HFFc6 (cell line): ENCODE data around the gene FAM234B. TPM values are rescaled to one million over a fixed set of nuclear protein-coding genes. Genes with fewer than 3 reads are reported as not detected.
A peak's percentile ranks its signal among the peaks of the same experiment; 100 is the strongest.

Source experiments
- DNase-seq: peaks from one replicate; pipeline ENCODE4 v3.0.0-alpha.2; 2018
- H3K27ac Mint-ChIP-seq: 2 replicates; pipeline ENCODE4 v1.8.0; 2020; ENCODE audit warnings: mild to moderate bottlenecking, mixed read lengths
- H3K27me3 Mint-ChIP-seq: 2 replicates; pipeline ENCODE4 v1.8.0; 2021; ENCODE audit warnings: mild to moderate bottlenecking, moderate library complexity, mixed read lengths; ENCODE audit not compliant: insufficient read depth
- H3K36me3 Mint-ChIP-seq: 2 replicates; pipeline ENCODE4 v1.8.0; 2021; ENCODE audit warnings: low read depth, mixed read lengths
- H3K4me1 Mint-ChIP-seq: 2 replicates; pipeline ENCODE4 v1.8.0; 2020; ENCODE audit warnings: low read depth, mixed read lengths
- H3K4me3 Mint-ChIP-seq: 2 replicates; pipeline ENCODE4 v1.8.0; 2020; ENCODE audit warnings: mild to moderate bottlenecking, moderate library complexity, mixed read lengths
- H3K9me3 Mint-ChIP-seq: 2 replicates; pipeline ENCODE4 v1.8.0; 2020; ENCODE audit warnings: mild to moderate bottlenecking, mixed read lengths
- total RNA-seq, 6 experiments: library from RNA; stranded (reverse); fragmentation: NEBNext Ultra II Directional; extraction: Animal tissue kit (Norgen Biotek cat#: 25700); gene quantifications; 2 replicates in 1 of 6; 3 replicates in 5 of 6; pipeline ENCODE4 v1.2.3, GENCODE V29; 2021
- TF ChIP-seq, protein P1 (sequence below): fragments of 200-600 bp; sonication (generic); IDR thresholded peaks from 2 replicates; pipeline ENCODE4 v1.5.0; 2021; ENCODE audit warnings: antibody characterized with exemption, mild to moderate bottlenecking

FAM234B gene
- total RNA-seq, 6 experiments from 2014 or later = 3.0 to 4.6 (median 3.7) TPM

DNA sequence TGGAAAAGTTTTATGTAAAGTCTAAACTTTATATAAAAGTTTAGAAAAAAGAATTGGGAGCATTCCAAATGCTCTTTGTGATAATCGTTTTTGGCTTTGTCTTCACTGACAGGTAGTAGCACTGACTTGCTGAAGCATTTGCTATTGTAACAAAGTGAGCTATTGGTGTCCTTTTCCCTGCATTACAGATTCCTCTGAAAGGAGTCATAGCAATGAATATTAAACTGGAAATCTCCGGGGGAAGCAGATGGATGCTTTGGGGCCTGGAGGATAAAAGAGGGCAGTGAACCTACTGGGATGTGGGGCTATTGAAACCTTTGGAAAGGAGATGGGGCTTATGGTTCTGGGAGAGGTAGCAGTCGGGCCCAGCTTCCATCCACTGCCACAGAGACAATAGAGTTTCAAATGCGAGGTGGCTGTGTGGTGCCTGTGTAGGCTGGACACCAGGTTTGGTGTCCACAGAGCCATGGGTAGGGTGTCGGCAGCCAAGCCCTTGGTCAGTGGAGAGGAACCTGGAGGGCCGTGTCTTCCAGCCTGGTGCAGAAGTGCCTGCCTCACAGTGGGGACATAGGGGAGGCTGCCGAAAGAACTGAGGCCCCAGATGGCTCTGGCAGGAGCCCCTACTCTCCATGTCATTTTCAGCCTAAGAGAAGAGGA, 49.1 kb downstream of the FAM234B start:
- peaks cover 3% of the 10 kb centered on the region for H3K27me3 Mint-ChIP-seq
- peak overlapping the region; percentile 85 for H3K27ac Mint-ChIP-seq
- peak overlapping the region; percentile 55 for H3K4me3 Mint-ChIP-seq
- TF ChIP-seq, protein P1, sequence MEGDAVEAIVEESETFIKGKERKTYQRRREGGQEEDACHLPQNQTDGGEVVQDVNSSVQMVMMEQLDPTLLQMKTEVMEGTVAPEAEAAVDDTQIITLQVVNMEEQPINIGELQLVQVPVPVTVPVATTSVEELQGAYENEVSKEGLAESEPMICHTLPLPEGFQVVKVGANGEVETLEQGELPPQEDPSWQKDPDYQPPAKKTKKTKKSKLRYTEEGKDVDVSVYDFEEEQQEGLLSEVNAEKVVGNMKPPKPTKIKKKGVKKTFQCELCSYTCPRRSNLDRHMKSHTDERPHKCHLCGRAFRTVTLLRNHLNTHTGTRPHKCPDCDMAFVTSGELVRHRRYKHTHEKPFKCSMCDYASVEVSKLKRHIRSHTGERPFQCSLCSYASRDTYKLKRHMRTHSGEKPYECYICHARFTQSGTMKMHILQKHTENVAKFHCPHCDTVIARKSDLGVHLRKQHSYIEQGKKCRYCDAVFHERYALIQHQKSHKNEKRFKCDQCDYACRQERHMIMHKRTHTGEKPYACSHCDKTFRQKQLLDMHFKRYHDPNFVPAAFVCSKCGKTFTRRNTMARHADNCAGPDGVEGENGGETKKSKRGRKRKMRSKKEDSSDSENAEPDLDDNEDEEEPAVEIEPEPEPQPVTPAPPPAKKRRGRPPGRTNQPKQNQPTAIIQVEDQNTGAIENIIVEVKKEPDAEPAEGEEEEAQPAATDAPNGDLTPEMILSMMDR = no peak
- DNase-seq = peak; percentile 52
- H3K36me3 Mint-ChIP-seq = no peaks in the 10 kb centered on the region
- H3K9me3 Mint-ChIP-seq = no peaks in the 10 kb centered on the region
- H3K4me1 Mint-ChIP-seq = peaks cover 66% of the 10 kb centered on the region

DNA sequence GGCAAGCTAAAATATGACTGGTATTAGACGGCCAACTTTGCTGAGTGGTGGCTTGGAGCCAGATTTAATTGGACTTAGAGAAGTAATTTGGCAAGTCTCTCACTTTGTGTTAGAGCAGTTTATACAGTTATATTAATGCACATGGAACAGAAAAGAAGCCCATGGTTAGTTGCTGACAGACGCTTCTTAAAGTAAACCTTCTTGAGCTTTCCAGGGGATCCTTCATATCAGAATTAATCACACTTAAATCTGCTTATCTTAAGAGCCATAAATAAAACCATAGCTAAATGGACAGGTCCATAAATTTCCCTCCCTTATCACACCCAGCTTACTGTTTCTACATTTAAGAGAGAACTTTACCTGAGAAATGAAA, 49.7 kb downstream of the FAM234B start:
- H3K9me3 Mint-ChIP-seq = no peaks in the 10 kb centered on the region
- peak overlapping the region; percentile 85 for H3K27ac Mint-ChIP-seq
- peak overlapping the region; percentile 55 for H3K4me3 Mint-ChIP-seq
- H3K4me1 Mint-ChIP-seq = peaks cover 71% of the 10 kb centered on the region
- peaks cover 3% of the 10 kb centered on the region for H3K27me3 Mint-ChIP-seq
- TF ChIP-seq, protein P1 = no peak
- DNase-seq = no peak
- H3K36me3 Mint-ChIP-seq = no peaks in the 10 kb centered on the region

DNA sequence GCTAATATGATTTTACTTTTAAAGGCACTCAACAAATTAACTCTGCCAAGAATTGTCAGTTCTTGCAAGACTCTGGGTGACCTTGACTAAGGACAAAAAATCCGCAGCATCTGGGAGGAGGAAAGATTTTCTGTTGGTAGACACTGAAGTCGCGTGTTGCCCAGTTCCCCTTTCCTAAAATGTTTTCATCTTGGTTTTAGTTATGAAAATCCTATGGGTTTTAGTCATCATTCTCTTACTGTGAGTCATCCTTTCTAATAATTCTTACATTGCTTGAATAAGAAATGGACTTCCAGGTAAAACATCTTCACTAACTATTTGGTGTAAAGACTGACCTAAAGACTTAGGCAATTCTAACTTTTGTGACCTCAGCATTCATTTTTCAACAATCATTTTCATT, 50.2 kb downstream of the FAM234B start:
- peak overlapping the region; percentile 55 for H3K4me3 Mint-ChIP-seq
- H3K27ac Mint-ChIP-seq = peak overlapping the region; percentile 85
- peaks cover 76% of the 10 kb centered on the region for H3K4me1 Mint-ChIP-seq
- DNase-seq = peak; percentile 50
- TF ChIP-seq, protein P1 = no peak
- H3K9me3 Mint-ChIP-seq = no peaks in the 10 kb centered on the region
- no peaks in the 10 kb centered on the region for H3K36me3 Mint-ChIP-seq
- peaks cover 3% of the 10 kb centered on the region for H3K27me3 Mint-ChIP-seq

DNA sequence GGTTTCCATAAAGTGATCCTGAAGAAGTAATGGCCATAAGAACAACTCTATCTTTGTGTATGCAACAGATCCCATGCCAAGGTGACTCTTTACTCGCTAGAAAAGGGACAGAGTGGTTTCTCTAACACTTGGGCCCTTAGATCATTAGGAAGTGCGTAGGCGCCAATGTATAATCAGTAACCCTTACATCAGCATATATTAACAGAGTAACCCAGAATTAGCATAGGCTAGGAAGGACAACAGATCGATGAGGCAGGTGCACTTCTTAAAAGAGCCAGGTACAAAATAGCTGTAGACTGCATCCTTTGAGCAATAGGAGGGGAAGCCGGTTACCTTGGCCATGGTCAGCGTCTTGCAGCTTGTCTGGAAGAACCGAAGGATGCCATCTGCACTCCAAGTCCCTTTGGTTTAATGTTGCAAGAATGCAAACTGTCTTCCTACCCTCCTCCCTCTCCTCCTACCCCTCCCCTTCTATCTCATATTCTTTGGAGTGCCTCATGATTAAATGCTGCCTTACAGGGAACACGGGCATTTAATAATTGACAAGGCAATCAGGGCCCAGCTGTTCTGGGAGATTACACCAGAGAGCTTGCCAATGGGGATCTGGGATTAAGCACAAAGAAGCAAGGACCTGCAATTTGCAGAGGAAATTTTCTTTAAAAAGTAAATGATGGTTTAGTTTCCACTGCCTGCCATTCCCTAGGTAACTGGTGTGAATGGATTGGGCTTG, 51.2 kb downstream of the FAM234B start:
- Mint-ChIP-seq H3K27ac (no peak overlapping the region; the same call in 1 of the 2 replicates), H3K4me3 (no peak overlapping the region), H3K36me3 (no peaks in the 10 kb centered on the region), H3K4me1 (peaks cover 87% of the 10 kb centered on the region), H3K9me3 (no peaks in the 10 kb centered on the region), H3K27me3 (peaks cover 3% of the 10 kb centered on the region)
- DNase-seq = no peak
- TF ChIP-seq, protein P1 = no peak

DNA sequence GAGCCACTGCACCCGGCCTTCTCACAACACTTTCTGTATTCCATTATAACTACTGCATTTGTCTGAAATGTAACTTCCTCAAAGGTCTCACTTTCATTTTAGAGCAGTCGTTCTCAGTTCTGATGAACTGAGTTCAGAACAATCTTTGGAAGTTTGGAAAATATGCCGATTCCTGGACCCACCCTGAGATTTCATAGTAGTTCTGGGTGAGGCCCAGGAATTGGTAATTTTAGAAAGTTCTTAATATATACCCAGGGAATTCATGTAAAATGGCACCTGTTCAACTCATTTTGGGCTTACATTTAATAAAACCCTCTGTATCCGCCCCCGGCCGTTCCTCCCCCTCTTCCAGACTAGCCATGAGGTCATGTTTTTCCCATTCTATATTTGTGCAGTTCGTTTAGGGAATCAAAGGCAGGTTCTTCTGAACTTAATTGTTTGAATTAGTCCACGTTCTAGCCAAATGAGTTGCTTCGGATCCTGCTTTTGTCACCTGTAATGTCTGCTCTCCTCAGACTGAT, 53.4 kb downstream of the FAM234B start:
- TF ChIP-seq, protein P1 = no peak
- Mint-ChIP-seq H3K9me3 (no peaks in the 10 kb centered on the region), H3K36me3 (no peaks in the 10 kb centered on the region), H3K4me3 (peak overlapping the region; percentile 70), H3K27me3 (peaks cover 3% of the 10 kb centered on the region), H3K27ac (peak overlapping the region; percentile 99), H3K4me1 (peaks cover 95% of the 10 kb centered on the region)
- DNase-seq = no peak
